SH-SY5Y (cell line): ENCODE data around the gene IFITM2.

Experiments
- GATA2 ChIP-seq: IDR thresholded peaks from 2 replicates; pipeline ENCODE4 v1.6.1; 2011; ENCODE audit warnings: mild to moderate bottlenecking, low read depth, low read length
- GATA3 ChIP-seq: IDR thresholded peaks from 2 replicates; pipeline ENCODE4 v1.6.1; 2011; ENCODE audit warnings: low read depth, mild to moderate bottlenecking, low read length, moderate library complexity

DNA sequence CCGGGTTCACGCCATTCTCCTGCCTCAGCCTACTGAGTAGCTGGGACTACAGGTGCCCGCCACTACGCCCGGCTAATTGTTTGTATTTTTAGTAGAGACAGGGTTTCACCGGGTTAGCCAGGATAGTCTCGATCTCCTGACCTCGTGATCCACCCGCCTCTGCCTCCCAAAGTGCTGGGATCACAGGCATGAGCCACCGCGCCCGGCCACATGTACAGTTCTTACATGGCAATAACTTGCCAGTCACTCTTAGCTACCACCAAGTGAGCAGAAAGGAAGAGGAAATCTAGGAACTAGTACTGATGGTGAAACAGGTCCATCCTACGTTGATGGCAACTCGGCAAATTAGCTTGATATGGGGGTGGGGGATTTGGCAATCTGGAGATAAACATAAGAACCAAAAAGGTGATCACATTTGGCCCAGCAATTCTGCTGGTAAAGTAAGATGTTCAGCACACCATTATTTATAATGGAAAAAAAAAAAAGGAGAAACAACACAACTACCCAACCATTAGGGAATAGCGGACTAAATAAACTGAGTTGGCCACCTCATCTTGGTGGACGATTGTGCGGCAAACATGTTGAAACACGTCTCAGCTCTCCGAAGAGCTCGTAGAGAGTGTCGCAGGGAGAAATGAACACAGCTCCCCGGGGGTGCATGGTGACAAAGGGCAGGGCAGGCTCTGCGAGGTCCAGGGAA, 24.1 kb upstream of the IFITM2 start:
- TF ChIP-seq GATA2: no peak
- no peak for TF ChIP-seq GATA3
